HG02759 (cell line): Measurements from ENCODE around the gene ST3GAL2.
A peak's percentile ranks its signal among the peaks of the same experiment; 100 is the strongest.
"Not testable (repeated sequence)": the region's sequence is repeated elsewhere in the genome, so short reads cannot be mapped to it uniquely, and the experiment has no call there.

Source experiments
- ATAC-seq: cut with Tn5 transposase; IDR thresholded peaks from one replicate; pipeline ENCODE4 v1.9.1; 2021; ENCODE audit warnings: mild to moderate bottlenecking, moderate library complexity; ENCODE audit not compliant: unreplicated experiment

ST3GAL2 gene

GRCh38 chr16:70467608-70468007 lies 28.7 kb upstream of the ST3GAL2 start:
- no peak for ATAC-seq

- no peak for ATAC-seq
Observed at GRCh38 chr16:70467113-70467512, 28.2 kb upstream of the ST3GAL2 start.

DNA sequence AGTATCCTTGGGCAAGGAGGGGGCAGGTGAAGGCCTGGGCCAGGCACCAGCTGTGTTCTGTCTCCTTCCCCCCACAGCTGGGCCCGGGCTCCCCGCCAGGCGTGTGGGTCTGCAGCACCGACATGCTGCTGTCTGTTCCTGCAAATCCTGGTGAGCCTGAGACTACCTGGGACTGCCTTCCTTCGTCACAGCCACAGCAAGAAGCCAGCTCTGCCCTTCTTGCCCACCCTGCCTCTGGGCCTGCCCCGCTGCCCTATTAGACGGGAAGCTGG lies 27.8 kb upstream of the ST3GAL2 start:
- no peak for ATAC-seq

GRCh38 chr16:70465999-70466804 lies 27.3 kb upstream of the ST3GAL2 start:
- ATAC-seq, result no peak

DNA sequence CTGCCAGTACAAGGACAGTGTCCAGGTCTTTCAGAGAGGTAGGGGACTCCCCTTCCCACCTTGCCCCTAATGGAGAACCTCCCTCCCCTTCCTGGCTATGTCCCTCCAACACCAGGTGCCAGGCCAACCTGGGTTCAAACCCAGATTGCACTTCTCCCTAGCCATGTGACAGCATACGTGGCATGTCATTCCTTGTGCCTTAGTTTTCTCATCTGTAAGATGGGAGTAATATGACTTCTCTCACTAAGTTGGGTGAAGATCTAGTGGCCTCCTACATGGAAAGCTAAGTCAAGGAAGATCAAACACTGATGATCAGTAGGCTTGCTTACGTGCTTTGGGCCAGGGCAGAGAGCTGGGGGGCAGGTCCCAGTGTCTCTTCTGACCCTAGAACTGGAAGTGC lies 24.3 kb upstream of the ST3GAL2 start:
- no peak for ATAC-seq

GRCh38 chr16:70460737-70461261 lies 21.9 kb upstream of the ST3GAL2 start:
- no peak for ATAC-seq

DNA sequence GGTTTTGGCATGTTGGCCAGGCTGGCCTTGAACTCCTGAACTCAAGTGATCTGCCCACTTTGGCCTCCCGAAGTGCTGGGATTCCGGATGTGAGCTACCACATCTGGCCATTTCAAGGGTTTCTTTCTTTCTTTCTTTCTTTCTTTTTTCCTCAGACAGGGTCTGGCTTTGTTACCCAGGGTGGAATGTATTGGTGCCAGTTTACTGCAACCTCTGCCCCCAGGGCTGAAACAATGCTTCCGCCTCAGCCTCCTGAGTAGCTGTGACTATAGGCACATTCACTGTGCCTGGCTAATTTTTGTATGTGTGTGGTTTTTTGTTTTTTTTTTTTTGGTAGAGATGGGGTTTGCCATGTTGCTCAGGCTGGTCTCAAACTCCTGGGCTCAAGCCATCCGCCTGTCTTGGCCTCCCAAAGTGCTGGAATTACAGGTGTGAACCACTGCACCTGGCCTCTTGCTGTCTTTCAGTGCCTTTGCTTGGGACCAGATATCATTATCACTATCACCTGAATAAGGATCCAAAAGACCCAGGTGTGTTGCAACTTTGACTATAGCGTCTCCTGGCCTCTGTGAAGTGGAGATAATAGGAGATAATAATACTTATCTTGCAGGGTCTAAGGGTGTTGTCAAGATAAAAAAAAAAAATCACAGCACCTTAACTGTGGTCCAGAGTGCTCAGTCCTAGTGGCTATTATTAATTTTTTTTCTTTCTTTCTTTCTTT lies 18.7 kb upstream of the ST3GAL2 start:
- no peak for ATAC-seq

DNA sequence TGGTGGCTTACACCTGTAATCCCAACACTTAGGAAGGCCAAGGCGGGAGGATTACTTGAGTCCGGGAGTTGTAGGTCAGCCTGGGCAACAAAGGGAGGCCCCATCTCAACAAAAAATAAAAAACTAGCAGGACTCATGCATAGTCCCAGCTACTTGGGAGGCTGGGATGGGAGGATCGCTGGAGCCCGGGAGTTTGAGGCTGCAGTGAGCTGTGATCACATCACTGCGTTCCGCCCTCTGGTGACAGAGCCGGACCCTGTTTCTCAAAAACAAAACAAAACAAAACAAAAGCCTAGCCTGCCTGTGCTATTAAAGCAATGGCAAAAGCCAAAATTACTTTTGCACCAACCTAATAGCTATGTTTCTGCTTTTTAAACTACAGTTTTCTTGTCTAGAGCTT lies 17.0 kb upstream of the ST3GAL2 start:
- ATAC-seq, result no peak

DNA sequence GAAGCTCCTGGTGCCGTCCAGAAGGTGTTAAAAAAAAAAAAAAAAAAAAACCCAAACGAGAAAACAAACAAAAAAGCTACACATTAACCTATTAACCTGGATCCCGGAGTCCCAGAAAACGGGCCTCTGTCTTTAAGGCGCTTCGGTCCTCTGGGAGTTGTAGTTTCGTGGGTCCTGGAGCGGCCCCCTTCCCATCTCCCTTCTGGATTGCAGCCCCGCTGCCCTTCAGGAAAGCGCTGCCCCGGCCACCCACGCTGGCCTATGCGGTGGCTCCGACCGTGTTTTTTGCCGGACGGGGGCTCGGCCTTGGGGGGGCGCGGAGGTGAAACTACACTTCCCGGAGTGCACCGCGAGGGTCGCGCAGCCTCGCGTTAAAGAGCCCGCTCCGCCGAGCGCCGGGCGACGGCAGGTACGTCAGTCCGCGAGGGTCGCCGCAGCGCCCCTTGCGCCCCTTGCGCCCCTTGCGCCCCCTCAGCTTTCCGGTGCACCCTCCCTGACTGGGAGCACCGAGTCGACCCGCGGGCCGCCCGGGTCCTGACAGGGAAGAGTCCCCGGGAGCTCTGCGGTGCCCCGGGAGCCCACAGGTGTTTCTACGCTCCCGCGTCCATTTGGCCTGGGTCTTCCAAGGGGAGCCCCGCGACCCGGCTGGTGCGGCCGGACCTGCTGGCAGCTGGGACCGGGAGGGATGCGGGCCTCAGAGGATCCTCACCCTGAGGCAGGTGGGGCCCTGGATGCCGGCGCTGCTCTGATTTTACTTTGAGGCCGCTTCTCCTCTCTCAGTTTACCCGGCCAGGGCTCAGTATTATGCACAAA lies 15.5 kb upstream of the ST3GAL2 start, which contains the start of gene FCSK:
TSS of gene FCSK (plus strand) at position 374 of the 813 bp plus-strand sequence. CDS start 8,596 bp downstream, outside the sequence.
- peak; percentile 92 for ATAC-seq

DNA sequence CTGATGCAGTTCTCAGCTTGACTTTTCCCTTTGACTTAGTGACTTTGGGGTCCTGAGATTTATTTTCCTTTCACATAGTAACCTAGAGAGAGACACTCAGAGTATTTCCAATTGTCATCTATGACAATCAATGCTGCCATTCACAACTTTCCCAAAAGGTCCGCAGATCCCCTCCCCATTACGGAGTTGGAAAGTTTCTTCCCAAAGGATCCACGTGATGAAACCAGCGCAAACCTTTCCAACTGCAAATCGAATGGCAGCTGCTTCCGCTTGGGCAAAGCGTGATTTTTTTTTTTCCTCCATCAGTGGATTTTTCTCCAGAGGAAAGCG lies 15.0 kb upstream of the ST3GAL2 start:
- ATAC-seq, result no peak

DNA sequence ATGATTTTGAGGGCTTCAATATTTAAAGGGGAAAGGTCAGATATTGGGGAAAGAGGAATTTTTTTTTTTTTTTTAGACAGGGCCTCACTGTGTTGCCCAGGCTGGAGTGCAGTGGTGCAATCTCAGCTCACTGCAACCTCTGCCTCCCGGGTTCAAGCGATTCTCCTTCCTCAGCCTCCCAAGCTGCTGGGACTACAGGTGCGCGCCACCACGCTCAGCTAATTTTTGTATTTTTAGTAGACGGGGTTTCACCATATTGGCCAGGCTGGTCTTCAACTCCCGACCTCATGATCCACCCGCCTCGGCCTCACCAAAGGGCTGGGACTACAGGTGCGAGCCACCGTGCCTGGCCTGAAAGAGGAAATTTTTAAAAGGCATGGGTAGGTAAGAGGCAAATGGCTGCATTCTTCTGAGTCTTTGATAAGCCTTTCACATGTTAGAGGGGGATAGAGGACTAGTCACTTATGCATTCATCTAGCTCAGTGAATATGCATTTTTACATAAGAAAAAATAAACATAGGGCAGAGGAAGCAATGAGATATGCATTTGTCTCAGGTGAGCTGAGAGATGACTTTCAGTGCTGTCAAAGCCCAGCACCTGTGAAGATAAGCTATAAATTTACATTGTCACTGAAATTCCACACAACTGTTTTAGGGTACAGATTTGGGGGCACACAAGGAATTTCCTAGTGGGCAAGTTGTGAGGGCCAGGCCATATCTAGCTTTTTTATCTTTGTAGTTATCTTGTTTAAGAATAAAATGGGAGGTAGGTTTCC lies 14.4 kb upstream of the ST3GAL2 start:
- ATAC-seq, result no peak

DNA sequence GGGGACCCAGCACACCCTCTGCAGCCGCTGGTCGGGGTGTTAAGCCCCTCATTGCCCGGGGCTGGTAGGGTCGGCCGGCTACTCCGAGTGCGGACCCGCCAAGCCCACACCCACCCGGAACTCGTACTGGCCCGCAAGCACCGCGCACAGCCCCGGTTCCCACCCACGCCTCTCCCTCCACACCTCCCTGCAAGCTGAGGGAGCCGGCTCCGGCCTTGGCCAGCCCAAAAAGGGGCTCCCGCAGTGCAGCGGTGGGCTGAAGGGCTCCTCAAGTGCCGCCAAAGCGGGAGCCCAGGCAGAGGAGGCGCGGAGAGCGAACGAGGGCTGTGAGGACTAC lies 12.1 kb upstream of the ST3GAL2 start:
- ATAC-seq, result not testable (repeated sequence)

DNA sequence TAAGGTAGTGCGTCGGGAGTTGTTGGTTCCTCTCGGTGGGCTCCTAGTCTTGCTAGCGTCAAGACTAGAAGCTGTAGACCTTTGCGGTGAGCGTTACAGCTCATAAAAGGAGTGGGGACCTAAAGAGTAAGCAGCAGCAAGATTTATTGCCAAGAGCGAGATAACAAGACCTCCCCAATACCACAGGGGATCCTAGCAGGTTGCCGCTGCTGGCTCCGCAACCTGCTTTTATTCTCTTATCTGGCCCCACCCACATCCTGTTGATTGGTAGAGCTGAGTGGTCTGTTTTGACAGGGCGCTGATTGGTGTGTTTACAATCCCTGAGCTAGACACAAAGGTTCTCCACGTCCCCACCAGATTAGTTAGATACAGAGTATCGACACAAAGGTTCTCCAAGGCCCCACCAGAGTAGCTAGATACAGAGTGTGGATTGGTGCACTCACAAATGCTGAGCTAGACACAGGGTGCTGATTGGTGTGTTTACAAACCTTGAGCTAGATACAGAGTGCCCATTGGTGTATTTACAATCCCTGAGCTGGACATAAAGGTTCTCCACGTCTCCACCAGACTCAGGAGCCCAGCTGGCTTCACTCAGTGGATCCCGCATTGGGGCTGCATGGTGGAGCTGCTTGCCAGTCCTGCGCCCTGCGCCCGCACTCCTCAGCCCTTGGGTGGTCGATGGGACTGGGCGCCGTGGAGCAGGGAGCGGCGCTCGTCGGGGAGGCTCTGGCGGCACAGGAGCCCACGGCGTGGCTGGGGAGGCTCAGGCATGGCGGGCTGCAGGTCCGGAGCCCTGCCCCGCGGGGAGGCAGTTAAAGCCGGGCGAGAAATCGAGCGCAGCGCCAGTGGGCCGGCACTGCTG lies 11.5 kb upstream of the ST3GAL2 start:
- ATAC-seq, result not testable (repeated sequence)

DNA sequence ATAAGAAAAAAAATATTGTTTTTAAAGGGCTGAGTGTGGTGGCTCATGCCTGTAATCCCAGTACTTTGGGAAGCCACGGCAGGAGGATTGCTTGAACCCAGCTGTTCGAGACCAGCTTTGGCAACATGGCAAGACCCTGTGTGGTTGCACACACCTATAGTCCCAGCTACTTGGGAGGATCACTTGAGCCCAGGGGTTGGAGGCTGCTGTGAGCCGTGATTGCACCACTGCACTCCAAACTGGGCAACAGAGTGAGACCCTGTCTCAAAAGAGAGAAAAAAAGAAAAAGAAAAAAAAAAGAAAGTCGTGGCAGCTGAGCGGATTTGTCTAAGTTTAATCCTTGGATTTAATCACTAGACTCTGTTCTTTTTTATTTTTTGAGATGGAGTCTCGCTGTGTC lies 9.2 kb upstream of the ST3GAL2 start:
- no peak for ATAC-seq

- ATAC-seq, result no peak
Observed at GRCh38 chr16:70444249-70445063, 5.6 kb upstream of the ST3GAL2 start.

DNA sequence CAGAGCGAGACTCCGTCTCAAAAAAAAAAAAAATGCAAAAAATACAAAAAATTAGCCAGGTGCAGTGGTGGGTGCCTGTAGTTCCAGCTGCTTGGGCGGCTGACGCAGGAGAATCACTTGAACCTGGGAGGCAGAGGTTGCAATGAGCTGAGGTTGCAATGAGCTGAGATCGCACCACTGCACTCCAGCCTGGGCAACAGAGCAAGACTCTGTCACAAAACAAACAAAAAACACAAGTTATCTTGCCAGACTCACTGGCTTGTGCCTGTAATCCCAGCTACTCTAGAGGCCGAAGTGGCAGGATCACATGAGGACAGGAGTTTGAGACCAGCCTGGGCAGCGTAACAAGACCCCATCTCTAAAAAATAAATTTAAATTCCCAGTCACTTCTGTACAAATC lies 3.4 kb upstream of the ST3GAL2 start:
- ATAC-seq, result no peak

- ATAC-seq, result no peak
Observed at GRCh38 chr16:70441406-70441990, 2.6 kb upstream of the ST3GAL2 start.

DNA sequence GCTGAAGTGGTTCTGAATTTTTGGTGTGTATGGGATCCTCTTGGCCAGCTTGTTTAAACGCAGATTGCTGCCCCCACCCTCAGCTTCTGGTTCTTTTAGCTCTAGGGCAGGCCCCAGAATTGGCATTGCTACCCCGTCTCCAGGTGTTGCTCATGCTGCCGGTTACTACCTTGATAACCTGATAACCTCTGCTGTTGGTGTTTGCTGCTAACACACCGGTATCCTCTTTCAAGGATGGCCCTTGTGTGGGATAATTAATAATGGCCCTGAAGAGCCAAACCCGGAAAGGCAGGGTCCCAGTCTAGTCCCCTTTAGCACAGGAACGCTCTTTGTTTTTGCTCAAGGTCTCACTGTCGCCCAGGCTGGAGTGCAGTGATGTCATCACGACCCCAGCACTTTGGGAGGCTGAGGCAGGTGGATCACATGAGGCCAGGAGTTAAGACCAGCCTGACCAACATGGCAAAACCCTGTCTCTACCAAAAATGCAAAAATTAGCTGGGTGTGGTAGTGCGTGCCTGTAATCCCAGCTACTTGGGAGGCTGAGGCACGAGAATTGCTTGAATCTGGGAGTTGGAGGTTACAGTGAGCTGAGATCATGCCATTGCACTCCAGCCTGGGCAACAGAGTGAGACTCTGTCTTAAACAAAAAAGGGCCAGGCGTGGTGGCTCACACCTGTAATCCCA lies 1.3 kb upstream of the ST3GAL2 start:
- ATAC-seq, result no peak
